ENCODE data around the gene TAS1R3.

Gene TAS1R3

GRCh38 chr1:1295154-1295923, 35.7 kb upstream of the TAS1R3 start:
- no peak for DNase-seq (ENCODE audit: low read depth in 2 of 2)

- DNase-seq (ENCODE audit: low read depth in 2 of 2): no peak
Observed at GRCh38 chr1:1296070-1297061, 34.7 kb upstream of the TAS1R3 start.

- no peak for DNase-seq (ENCODE audit: low read depth in 2 of 2)
Observed at GRCh38 chr1:1297802-1298424, 33.2 kb upstream of the TAS1R3 start.

GRCh38 chr1:1298861-1299685, 32.0 kb upstream of the TAS1R3 start:
- DNase-seq (ENCODE audit: low read depth in 2 of 2): no peak

- DNase-seq (ENCODE audit: low read depth in 2 of 2): no peak
Observed at GRCh38 chr1:1299686-1300351, 31.3 kb upstream of the TAS1R3 start.

GRCh38 chr1:1300352-1300739, 30.7 kb upstream of the TAS1R3 start:
- DNase-seq (ENCODE audit: low read depth in 2 of 2): no peak

GRCh38 chr1:1302006-1302430, 29.1 kb upstream of the TAS1R3 start:
- DNase-seq (ENCODE audit: low read depth in 2 of 2): no peak

GRCh38 chr1:1302951-1303509, 28.1 kb upstream of the TAS1R3 start:
- DNase-seq (ENCODE audit: low read depth in 2 of 2): no peak

- DNase-seq (ENCODE audit: low read depth in 2 of 2): no peak
Observed at GRCh38 chr1:1303736-1304135, 27.3 kb upstream of the TAS1R3 start.

- no peak for DNase-seq (ENCODE audit: low read depth in 2 of 2)
Observed at GRCh38 chr1:1304331-1305299, 26.5 kb upstream of the TAS1R3 start.

GRCh38 chr1:1305300-1306069, 25.6 kb upstream of the TAS1R3 start:
- DNase-seq (ENCODE audit: low read depth in 2 of 2): peak in 1 of 2 experiments; percentile 59

- no peak for DNase-seq (ENCODE audit: low read depth in 2 of 2)
Observed at GRCh38 chr1:1306070-1306660, 24.9 kb upstream of the TAS1R3 start.

- DNase-seq (ENCODE audit: low read depth in 2 of 2): no peak
Observed at GRCh38 chr1:1306661-1307260, 24.3 kb upstream of the TAS1R3 start.

- no peak for DNase-seq (ENCODE audit: low read depth in 2 of 2)
Observed at GRCh38 chr1:1307261-1307922, 23.7 kb upstream of the TAS1R3 start.

- DNase-seq (ENCODE audit: low read depth in 2 of 2): peak; percentile 76 to 79
Observed at GRCh38 chr1:1307923-1308755, 22.9 kb upstream of the TAS1R3 start, which contains the start of the genes ACAP3 and PUSL1. TSS of gene ACAP3 (minus strand) at chr1:1307930. CDS start at chr1:1307815, 115 bp downstream. TSS of gene PUSL1 (plus strand) at chr1:1308597. CDS start at chr1:1308644, 47 bp downstream.

GRCh38 chr1:1308756-1309250, 22.3 kb upstream of the TAS1R3 start:
- DNase-seq (ENCODE audit: low read depth in 2 of 2): no peak

All from stimulated activated CD4-positive, alpha-beta T cell treated with anti-CD3 and anti-CD28 coated beads, Interleukin-12 subunit alpha, Interleukin-12 subunit beta, amount 100 ng/mL, for 24 hours (primary cell).